GM19455 (cell line): ENCODE measurements around the gene HHATL.

Experiments used
- ATAC-seq: cut with Tn5 transposase; IDR thresholded peaks from one replicate; pipeline ENCODE4 v1.9.1; 2021; ENCODE audit not compliant: unreplicated experiment

The HHATL gene

DNA sequence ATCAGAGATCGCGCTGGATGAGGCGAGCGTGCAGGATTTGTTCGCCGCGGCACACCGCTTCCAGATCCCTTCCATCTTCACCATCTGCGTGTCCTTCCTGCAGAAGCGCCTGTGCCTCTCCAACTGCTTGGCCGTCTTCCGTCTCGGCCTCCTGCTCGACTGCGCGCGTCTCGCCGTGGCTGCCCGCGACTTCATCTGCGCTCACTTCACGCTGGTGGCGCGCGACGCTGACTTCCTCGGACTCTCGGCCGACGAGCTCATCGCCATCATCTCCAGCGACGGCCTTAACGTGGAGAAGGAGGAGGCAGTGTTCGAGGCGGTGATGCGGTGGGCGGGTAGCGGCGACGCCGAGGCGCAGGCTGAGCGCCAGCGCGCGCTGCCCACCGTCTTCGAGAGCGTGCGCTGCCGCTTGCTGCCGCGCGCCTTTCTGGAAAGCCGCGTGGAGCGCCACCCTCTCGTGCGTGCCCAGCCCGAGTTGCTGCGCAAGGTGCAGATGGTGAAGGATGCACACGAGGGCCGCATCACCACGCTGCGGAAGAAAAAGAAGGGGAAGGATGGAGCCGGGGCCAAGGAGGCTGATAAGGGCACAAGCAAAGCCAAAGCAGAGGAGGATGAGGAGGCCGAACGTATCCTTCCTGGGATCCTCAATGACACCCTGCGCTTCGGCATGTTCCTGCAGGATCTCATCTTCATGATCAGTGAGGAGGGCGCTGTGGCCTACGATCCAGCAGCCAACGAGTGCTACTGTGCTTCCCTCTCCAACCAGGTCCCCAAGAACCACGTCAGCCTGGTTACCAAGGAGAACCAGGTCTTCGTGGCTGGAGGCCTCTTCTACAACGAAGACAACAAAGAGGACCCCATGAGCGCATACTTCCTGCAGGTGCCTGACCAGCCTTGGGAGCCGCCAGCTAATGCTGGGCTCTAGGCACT is 16.4 kb downstream of the HHATL start:
- ATAC-seq, result no peak

GRCh38 chr3:42685363-42685881 is 17.2 kb downstream of the HHATL start, which contains the start of gene KLHL40:
Gene KLHL40, plus strand, starts transcription at chr3:42685537. Its CDS starts 82 bp downstream, at chr3:42685619.
- no peak for ATAC-seq

DNA sequence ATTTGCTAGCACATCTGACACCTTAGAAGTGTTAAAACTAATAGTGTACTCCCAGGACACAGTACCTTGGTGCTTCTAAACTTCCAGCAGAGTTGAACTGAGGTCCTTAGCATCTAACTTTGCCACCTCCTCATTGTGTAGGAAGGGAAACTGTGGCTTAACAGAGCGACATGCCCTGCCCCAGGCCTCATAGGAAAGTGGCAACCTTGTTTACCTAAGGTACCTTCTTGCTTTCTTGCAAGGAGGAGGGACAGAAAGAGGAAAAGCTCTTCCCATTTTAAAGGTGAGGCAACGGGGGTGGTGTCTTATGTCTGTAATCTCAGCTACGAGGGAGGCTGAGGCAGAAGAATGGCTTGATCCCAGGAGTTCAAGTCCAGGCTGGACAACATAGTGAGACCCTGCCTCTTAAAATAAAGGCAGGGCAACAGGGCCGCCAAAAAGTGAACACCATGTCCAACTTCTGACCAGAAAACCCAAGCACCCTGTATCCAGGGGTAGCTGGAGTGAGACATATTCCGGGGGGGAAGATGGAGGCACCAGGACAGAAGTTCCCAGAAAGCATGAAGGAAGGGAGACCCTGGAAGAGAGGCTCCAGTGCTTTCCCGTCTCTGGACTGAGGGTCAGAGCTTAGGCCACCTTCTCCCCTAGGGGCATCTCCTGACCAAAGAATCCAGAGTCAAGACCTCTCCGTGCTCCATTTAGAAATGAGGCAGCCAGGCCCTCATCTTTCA is 17.8 kb downstream of the HHATL start:
- no peak for ATAC-seq

- ATAC-seq, result no peak
Measured at GRCh38 chr3:42683875-42684598, 18.6 kb downstream of the HHATL start.

DNA sequence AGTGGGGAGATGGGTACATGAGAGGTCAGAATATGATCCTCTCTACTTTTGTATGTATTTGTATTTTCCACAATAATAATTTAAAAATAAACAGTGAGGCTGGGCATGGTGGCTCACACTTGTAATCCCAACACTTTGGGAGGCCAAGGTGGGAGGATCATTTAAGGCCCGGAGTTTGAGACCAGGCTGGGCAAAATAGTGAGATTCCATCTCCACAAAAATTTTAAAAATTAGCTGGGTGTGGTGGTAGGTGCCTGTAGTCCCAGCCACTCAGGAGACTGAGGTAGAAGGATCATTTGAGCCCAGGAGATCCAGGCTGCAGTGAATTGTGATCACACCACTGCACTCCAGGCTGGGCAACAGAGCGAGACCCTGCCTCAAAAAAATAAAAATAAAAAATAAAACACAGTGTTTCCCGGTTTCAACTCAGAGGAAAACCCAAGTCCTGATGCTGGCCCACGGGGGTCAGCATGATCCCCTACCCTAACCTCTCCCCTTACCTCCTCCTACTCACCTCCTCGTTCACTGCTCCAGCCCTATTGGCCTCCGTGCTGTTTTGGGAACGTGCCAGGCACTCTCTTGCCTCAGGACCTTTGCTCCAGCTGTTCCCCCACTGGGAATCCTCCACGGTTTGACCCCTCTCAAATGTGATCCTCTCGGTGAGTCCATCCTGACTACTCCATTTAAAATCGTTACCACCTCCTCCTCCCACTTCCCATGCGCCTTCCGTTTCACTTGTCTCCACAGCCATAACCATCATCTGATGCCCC is 20.1 kb downstream of the HHATL start:
- no peak for ATAC-seq

- ATAC-seq, result no peak
Measured at GRCh38 chr3:42681361-42682038, 21.1 kb downstream of the HHATL start.

DNA sequence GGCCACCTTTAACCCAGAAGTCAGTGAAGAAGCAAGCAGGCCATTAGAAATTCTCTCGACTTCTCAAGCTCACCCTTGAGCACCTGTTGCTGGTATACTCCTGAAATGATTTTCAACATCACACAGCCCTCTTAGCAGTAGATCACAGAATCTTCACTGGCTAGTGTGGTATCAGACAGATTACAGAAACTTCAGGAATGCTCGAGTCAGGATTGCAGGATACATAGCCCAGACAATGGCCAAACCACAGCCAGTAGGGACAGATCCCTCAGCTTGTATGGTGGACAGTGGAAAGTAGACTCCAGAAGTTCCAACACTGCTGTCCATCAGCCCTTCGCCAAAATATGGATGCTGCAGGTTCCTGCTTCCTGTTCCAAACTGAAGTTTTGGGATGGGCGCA is 21.8 kb downstream of the HHATL start:
- no peak for ATAC-seq

DNA sequence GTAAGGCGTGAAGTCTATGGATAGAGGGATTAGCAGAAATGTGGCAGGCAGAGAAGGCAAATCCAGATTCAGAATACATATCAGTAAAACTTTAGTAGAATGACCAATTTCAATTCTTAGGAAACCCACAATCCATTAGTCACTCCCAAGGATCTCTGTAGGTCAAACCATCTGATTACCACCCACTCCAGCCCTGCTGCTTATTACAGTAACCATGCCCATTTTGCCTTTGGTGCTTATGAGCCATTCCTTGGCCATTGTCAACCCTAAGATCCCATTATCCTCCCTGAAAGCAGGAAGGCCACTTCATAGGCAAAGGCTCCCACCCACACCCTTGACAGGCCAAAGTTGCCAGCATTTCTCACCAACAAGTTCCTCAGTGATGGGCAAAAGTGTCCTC is 22.3 kb downstream of the HHATL start:
- no peak for ATAC-seq

- ATAC-seq, result no peak
Measured at GRCh38 chr3:42678447-42678846, 24.2 kb downstream of the HHATL start.

DNA sequence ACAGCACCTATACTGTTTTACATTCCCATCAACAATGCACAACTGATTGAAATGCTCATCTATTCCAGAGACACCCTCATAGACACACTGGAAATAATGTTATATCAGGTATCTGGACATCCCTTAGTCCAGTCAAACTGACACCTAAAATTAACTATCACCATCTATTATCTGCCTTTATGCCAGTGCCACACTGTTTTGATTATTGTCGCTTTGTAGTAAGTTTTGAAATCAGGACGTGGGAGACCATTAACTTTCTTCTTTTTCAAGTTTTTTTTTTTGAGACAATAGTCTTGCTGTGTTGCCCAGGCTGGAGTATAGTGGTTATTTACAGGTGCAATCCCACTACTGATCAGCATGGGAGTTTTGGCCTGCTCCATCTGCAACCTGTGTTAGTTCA is 26.7 kb downstream of the HHATL start:
- no peak for ATAC-seq

- ATAC-seq, result no peak
Measured at GRCh38 chr3:42674146-42674545, 28.5 kb downstream of the HHATL start.

DNA sequence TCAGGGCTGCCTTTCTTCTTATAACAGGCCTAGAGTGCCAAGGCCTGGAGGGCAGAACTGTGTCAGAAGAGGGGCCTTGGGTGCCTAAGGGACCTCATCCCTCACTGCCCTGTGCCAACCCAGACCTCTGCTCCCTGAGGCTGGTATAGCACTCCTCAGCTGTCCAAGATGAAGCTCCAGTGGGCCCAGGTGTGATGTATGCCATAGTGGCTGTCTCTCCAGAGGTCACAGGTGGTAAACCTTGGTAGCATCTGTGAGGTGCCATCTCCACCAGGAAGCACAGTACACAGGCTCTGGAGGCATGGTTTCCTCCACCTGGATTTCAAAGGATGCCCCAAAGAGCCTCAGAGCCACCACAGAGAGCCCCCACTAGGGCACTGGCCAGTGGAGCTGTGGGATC is 29.5 kb downstream of the HHATL start:
- ATAC-seq, result no peak

- ATAC-seq, result no peak
Measured at GRCh38 chr3:42672515-42672914, 30.1 kb downstream of the HHATL start.

DNA sequence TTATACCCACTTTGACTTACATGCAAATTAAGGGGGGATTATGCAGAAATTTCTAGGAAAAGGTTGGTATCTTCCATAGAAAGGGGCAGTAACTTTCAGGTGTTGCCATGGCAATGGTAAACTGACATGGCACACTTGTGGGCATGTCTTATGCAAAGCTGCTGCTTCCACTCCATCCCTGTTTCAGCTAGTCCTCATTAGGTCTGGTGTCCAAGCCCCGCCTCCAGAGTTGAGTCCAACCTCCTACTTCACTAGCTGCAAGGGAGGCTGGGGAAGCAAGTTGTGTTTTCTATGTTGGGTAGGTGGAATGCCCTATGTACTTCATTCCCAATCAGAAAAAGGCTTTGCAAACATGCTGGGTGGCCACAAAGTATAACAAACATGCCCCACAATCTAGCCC is 31.9 kb downstream of the HHATL start:
- no peak for ATAC-seq

DNA sequence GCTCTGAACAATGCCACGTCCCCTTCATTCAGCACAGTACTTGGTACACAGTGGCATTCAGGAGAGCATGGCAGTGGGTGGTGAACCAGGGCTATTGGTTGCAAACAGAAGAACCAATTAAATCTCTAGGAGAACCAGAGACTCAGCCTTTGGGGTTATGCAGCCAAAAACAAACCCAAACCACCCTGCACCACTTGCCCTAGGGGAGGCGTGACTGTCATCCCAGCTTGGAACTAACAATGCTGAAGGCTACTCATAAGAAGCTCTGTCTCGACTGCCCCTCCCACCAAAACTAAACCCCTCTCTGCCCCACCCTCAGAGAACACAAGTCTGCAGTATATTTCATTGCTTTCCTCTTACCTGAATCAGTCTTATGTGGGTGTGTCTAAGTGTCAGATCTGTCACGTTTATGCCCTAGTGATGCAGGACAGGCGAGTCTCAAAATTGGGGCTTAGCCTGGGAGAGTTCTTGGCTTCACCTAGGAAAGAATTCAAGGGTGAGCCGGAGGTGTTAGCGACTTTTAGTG is 32.5 kb downstream of the HHATL start:
- no peak for ATAC-seq

- ATAC-seq, result no peak
Measured at GRCh38 chr3:42668793-42669217, 33.8 kb downstream of the HHATL start.

- ATAC-seq, result no peak
Measured at GRCh38 chr3:42668413-42668760, 34.2 kb downstream of the HHATL start.

DNA sequence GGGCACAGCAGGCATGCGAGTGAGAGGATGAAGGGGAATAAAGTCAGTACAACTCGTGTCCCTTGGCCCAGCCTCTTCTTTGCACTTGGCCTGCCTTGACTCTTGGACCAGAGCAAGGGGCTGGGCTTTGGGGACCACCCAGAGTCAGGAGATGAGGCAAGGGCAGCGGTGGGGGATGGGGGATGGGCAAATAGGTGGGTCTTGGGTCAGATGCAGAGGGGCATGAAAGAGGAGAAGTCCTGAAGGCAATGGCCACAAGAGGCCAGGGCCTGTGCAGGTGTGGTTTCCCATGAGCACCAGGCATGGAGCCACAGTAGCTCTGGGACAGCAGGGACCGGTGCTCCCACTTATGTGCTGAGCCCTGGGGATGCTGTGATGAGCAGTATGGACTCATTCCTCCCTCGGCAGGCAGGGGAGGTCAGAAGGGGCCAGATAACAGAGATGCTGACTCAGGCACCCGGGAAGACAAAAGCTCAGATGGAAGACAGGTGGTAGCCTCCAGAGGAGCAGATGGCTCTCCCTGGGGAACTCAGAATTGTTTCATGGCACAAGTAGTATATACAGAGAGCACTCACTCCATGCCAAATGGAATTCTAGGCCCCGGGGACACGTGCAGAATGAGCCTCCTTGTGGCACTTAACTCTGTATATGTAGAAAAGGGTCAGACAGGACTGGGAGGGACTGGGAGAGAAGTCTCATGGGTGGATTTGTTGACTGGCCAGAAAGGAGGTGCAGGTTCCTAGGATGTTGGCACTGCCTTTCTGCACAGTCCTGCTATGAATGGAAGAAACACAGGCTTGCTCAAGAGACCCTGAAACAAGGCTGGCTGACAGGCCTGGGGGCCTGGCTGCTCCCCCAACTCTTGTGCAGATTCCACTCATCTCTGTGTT is 34.8 kb downstream of the HHATL start:
- ATAC-seq, result no peak

DNA sequence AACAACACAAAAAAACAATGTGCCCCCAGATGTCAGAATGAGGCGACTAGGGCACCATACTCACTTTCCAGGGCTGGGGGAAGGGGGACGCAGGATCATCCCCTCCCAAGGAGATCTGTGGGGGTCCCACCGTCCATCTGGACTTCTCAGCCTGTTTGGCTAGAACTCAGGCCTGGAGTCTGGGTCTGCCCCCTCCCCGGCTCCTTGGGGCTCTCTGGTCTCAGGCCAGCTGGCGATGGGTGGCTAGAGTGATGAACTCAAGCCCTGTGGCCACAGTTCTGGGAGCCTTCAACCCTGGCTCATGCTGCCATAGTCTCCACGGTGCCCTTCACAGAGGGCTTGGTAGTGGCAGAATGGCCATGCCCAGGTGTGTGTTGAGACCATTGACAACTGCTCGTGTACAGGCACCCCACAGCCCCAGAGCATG is 35.5 kb downstream of the HHATL start:
- no peak for ATAC-seq
